Measurements from ENCODE around the gene SKAP2.

The SKAP2 gene

DNA sequence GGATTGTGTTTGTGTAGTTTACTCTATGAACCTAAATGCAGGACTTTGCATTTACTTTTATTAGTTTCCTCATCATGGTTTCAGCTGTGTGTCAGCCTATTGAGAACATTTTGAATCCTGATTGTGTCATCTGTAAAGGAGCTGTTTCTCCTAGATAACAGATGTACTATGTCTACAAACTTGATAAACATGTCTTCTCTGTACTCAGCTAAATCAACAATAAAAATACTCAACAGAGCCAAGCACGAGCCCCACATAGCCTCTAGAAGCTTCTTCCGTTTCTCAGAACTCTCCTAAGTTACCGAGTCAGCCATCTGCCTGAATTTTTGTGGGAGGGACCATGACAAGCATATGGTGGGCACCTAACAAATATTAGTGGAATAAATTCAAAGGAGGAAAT, 234.7 kb downstream of the SKAP2 start:
- DNase-seq = no peak

DNA sequence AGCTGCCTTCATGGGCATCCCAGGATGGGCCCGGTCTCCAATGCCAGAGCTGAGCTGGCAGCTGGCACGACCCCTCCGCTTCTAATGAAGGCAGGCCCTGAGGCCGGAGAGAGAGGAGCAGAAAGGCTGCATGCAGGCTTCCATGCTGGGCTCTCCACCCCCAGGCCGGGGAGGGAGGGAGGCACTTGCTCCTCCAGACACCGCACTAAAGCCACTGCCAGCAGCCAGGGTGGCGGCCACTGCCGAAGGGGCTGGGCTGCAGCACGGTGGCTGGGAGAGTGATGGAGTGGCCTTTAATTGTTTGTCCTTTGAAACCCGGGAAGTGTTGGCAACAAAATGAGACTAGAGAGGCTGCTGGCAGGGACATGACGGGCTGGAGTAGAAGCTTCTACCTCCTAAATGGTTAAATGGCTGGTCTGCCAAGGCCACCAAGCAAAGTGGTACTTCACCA, 236.5 kb downstream of the SKAP2 start:
- no peak for DNase-seq

DNA sequence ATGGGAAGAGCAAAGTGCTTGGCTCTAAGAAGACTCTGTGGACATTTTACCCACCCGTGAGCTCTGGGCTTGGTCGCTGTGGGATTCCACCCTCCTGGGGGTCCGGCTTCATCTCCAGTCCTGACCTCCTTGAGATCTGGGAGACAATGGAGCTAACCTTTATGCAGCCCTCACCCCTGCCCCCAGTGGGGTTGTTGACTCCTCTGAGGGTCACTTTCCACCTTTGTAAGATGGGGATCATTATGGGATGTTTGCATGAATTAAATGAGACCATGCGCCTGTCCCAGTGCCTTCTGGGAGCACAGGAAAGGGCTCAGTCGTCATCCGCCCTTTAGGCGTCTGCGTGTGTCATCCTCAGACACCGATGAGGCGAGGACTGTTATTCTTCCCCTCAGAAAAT, 237.2 kb downstream of the SKAP2 start:
- no peak for DNase-seq

DNA sequence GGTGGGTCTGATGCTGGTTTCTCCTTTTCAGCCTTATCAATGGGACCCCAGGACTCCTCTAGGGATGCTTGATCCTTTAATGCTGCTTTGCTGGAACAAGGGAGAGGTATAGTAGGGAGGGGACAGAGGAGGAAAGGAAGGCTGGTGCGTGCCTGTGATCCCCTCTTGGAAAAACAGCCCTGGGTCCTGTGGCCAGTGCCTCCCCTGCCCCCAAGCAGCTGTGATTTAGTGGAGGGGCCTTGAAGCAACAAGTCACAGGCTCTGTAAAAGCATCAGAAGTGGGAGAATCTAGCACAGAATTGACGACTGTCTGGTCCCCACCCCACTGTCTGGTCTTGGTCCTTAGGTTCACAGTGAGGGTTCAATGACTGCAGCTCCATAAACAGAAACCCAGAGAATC, 237.7 kb downstream of the SKAP2 start:
- DNase-seq = no peak

DNA sequence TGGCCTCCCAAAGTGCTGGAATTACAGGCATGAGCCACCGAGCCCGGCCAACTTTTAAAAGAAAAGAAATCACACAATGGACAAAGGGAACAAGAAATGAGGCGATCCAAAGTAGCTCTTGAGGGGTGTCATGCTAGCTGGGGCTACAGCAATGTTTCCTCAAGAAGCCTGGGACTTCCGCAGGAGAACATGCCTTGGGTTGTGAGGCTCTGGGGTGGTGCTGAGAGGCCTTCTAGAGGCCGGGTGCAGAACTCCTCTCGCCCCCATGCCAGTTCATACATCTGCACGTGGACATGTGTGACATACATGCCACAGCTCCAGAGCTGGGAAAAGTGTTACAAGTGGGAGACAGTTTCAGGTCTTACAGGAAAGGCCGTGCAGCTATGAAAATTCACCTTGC, 238.2 kb downstream of the SKAP2 start:
- DNase-seq = no peak

DNA sequence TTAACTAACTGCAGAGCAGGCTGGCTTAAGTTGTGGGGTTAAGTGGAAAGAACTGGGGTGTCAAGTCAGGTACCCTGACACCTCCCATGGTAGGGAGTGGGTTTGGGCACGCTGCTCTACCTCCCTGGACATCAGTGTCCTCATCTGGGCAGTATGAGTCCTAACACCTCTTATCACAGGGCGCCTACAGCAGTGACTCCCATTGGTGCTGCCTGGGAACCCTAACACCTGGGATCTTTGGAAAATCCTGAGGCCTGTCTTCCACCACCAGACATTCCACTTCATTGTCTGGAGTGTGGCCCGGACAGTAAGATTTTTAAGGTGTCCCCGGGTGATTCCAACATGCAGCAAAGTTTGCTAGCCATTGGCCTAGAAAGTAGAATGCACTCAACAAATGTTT, 239.1 kb downstream of the SKAP2 start:
- no peak for DNase-seq

- DNase-seq = no peak
Measured at GRCh38 chr7:26624839-26625238, 239.6 kb downstream of the SKAP2 start.

DNA sequence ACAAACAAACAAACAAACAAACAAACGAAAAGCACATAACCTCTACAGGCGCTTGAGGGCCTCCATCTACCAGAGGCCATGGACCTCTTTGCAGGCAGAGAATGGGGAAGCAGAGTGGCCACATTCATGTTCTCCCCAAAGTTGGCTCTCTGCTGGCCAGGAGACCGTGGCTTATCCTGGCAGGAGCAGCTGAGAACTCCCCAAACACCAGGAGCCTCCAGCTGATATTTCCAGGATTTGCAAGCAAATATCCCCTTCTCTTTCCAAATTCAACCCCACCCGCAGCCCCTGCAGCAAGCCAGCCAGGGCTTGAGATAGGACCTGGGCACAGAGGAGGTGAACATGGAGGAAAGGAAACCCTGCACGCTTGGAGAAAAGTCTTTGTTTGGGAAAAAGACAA, 240.0 kb downstream of the SKAP2 start:
- no peak for DNase-seq

- DNase-seq = no peak
Measured at GRCh38 chr7:26620352-26620751, 244.0 kb downstream of the SKAP2 start.

DNA sequence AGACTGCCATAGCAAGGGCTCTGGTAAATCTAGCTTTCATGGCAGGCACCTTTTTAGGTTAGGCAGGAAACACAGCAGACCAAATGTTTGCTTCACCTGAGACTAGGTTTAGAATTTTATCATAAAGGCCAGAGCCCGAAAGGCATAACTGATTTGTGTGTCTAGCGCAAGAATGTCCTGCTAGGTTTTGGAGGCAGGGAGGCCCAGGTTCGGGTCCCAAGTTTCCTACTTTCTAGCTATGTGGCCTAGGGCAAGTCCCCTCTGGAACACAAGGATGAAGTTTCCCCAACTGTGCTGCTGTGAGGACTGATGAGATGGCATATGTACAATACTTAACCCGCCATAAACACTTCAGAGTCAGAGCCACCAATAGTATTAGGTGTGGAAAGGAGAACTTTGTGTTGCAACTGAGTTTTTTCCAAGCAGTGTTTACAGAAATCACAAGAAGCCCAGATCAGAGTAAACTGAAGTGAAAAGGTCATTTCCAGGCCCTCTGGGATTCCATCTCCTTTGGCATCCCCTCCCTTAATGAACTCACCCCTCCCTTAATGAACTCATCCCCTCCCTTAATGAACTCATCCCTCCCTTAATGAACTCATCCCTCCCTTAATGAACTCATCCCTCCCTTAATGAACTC, 244.9 kb downstream of the SKAP2 start:
- DNase-seq = no peak

GRCh38 chr7:26618898-26619297, 245.5 kb downstream of the SKAP2 start:
- no peak for DNase-seq

DNA sequence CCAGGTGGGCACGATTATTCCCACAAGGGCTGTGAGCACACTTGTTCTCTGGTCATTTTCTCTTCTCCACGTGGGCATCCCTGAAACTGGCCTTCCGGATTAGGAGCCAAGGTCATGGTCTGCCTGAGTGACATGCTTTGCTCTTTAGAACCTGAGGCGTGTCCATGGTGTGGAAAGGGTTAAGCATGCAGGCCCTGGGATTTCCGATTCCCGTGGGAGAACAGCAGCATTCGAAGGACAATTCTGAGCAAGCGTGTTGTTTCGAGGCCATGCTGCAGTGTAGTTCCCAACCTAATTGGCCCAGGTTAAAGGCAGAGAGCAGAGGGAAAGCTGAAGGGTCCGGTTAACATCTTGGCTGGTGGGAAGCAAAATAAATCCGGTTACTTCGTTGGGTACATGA, 245.9 kb downstream of the SKAP2 start:
- no peak for DNase-seq

All from stimulated activated naive CD4-positive, alpha-beta T cell treated with Interleukin-2 at 50 U/mL for 16 hours (primary cell).